GM21381 (cell line): ENCODE measurements around the gene ETV5.

ENCODE experiments used
- ATAC-seq: cut with Tn5 transposase; IDR thresholded peaks from one replicate; pipeline ENCODE4 v1.9.1; 2021; ENCODE audit warnings: mild to moderate bottlenecking, moderate library complexity; ENCODE audit not compliant: unreplicated experiment

ETV5 gene

DNA sequence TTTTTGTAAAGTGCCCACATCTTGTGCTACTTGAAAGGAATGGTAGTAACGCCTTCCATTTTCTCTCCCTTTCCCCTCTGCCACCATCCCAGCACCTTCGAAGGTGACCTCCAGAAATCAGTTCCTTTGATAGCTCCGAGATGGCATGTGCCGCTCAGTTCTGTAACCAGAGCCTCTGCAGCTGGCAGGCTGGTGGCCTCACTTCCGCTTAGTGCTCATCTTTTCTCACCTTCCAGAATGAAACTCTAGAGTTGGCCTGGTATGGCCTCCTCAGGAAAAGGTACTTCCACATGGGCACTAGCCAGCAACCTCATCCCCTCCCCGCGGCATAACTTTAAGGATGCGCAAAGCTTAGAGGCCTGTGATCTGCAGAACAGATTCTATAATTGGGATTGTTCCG lies 38.8 kb downstream of the ETV5 start:
- no peak for ATAC-seq

DNA sequence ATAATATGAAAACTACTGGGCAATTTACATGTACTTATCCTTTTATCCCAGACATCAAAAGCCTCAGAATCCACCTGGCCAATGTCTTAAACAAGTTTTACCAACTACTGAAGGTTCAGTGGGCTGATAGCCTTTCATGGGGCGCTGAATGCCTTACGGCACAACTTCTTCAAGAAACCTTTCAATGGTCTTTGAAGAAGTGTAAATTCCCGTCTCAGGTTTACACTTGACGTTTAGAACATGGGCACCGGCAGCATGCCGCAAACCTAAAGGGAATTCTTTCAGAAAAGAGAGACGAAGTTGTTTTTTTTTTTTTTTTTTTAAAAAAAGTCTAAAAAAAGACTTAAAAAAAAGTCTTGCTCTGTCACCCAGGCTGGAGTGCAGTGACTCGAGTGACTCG lies 39.7 kb downstream of the ETV5 start:
- ATAC-seq: no peak

DNA sequence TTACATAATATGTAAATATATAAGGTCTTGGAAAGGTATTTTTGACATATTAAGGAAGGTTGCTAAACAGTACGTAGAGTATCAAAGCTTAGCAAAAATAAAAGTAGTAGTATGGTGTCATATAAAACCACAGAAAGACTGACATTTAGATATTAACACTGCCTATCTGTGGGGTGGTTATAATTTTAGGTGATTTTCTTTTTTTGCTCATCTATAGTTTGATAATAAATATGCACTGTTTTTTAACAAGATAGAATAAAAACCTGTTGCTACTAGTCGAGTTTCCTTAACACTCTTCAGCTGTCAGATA lies 40.7 kb downstream of the ETV5 start:
- ATAC-seq: no peak

DNA sequence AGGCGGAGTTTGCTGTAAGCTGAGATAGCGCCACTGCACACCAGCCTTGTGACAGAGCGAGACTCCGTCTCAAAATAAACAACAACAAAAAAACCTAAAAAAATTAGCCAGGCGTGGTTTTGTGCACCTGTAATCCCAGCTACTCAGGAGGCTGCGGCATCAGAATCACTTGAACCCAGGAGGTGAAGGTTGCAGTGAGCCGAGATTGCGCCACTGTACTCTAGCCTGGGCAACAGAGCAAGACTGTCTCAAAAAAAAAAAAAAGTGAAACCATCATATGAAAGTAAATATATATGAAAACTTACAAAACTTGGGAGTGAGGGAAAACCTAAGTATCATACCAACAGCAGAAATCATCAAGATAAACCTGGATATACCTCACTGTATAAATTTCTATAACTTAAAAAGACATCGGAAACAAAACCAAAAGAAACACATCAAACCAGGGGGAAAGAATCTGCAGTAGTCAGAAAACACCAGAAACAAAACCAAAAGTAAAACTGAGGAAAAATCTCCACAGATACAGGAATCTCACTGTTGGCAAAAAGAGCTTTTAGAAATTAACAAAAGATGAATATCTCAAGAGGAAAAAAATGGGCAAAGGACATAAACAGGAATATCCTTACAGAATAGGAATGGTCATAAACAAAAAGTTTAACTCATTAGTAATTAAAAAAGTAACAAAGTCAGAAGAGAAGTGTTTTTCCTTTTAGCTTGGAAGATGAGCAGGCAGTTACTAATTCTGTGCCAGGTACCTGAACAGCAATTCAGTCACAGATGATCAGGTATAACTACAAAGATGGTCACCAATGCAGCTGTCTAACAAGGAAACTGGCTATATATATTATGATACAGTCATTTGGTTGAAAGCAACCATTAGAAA lies 41.3 kb downstream of the ETV5 start:
- no peak for ATAC-seq

DNA sequence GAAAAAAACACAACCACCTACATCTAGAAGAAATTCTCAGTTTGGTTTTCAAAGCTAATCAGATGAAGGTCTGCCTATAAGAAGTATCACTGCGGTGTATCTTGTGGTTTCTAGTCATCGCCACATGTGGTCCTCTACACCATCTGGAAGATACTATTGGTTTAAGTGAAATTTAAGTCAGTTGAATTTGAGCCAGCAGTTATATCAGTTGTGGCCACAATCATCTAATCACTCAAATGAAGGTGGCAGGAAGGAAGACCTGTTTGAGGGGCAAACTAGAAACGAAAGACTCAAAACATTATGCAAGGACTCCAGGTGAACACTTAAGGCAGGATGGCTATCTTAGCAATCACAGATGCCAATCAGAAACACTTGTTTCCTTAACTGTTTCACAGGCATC lies 48.7 kb downstream of the ETV5 start:
- peak; percentile 83 for ATAC-seq

DNA sequence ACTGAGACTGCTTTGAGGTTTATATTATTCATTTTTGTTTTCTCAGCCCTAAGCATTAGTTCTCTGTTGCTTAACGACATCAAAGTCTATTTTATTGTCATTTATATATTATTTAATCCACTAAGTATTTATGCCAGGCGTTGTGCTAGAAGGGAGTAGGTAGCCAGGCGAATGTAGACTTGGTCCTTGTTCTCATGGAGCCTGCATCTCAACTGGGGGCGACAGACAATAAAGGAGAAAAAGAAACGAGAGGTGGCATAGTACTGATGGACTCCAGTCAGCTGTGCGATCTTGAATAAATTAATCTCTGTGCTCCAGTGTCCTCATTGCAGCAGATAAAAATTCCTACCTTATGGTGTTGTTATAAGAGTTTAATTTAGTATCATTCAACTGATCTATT lies 49.7 kb downstream of the ETV5 start:
- no peak for ATAC-seq

DNA sequence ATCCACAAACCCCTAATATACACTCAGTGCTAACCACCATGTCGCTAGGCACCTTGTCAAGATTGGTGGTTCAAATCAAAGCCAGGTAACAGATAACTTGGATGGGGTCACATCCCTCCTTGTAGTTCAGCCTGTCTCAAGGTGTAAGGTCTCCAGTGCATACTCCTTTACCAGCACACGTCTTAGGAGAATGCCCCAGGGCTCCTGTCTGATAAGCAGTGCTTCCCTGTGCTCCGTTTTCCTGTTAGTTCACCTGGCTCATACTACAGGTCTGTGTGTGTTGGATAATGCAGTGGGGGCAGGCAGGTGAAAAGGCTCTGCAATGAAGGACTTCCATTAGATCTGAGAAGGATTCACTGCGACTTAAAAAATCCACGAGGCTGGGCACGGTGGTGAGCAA lies 50.7 kb downstream of the ETV5 start:
- ATAC-seq: no peak

DNA sequence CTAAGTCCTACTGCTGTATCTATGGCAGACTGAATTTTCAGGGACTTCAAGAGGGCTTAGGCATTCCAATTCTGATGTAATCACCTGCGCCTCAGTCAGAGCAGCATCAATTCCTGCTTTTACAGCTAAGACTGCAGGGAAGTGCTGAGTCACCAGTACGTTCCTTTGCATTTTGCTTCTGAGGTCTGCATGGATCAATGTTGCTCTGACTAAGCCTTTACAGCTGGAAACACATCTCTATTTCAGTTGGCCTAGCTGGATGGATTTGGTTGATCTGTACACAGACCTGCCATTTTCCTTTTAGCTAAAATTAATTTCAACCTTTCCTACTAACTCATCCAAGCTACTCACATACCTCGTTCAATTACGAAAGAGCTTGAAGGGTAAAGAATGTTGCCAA lies 51.3 kb downstream of the ETV5 start:
- ATAC-seq: no peak

DNA sequence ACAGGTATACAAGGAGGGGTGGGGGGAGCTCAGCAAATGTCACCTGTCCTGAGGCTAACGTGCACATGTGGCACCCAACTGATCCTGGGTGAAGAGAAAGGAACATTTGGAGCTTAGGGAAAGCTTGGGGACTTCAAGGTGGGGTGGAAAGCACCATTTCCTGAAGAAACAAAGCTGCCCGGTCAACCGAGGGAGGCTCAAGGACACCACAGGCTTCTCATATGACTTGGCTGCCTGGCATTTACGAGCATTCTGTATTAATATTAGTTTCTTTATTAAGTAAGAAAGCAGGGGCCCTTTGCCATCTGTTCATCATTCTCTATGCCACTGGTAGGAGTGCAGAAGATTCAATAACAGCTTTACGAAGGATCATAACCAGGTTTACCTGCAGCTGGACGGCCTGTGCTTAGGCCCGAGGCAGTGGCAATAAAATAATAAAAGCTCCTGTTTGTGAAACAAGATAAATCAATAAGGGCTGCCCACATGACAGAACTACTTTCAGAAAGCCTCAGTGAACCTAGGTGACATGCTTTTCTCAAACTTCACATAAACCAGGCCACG lies 54.0 kb downstream of the ETV5 start:
- ATAC-seq: no peak

DNA sequence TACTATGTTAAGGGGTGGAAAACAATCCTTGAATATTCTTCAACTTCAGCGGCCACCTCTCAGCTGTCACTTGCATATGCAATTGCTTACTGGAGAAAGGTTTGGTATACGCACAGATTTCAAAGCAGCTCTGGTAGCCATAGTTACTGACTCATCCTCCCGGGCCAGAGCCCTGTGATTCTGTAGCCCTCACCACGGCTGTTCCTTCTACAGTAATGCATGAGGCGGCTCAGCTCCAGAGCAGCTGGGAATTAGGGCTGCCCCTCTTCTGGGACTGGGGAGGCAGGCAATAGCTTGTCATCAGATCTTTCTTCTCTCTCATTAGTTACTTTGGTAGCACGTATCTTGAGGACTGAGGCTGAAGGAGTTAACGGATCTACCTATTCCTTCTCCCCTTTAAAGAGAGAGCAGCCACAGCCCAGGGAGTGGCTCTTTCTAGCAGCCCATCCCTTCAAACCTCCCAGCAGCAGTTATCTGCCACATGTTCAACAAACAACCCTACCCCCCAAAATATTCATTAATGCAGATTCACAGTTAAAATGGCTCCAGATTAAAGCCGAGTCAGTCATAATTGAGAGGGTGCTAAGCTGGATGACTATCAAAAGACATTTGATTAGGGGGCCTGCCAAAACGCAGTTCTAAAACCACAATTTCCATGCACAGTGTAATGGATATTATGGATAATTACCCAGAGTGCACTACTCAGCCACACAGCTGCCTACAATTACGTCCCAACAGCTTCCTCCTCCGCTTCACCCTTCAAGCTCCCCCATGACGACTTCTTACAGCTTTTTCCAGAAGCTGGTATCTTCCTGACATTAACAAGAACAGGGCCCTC lies 54.7 kb downstream of the ETV5 start:
- no peak for ATAC-seq

DNA sequence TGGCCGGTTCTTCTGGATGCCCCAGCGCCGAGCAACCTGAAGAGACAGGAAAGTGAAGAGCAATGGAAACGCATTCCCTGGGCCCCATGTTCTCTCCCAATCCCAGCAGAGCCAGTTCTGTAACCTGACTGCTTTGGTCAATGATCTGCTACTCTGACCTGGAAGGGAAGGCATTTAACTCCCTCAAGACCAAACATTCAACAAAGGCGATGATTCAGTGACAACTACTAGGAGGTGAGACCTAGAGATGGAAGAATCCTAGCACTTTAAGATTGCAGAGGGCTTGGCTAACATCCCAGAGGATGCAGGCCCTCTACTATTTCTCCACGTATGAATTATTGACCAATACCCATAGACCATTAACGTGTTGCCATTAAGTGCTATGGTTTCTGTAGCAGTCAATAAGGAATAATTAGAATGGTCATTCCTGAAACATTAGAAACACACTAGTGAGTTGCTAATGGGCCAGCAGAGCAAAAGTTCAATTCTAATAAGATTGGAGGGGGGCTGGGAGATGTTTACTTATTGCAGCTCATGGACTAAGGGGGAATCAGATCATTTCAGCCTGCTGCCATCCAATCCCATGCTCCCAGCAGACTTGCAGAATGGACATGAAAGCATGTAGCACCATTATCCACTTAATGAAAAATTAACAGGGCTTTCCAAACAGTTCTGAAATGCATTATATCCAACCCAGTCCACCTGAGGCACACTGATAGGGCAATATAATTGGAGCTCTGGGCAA lies 56.6 kb downstream of the ETV5 start:
- no peak for ATAC-seq

DNA sequence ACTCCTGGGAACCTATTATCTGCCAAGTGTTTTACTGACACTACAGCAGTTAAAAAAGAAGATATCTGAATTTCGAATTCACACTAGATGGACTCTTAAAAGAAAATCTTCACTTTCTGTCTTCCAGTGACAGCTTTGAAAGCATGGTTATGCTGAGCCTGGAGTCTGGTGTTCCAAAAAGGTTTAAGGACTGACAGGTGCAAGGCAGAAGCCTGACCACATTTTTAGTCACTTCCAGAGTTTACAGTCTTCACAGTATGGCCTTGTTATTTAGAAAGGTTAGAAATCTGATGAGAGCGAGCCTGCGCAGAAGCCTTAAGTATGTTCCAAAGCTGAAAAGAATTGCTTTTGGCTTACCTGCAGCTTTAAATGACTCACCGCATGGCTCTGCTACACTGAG lies 59.9 kb downstream of the ETV5 start:
- ATAC-seq: no peak

DNA sequence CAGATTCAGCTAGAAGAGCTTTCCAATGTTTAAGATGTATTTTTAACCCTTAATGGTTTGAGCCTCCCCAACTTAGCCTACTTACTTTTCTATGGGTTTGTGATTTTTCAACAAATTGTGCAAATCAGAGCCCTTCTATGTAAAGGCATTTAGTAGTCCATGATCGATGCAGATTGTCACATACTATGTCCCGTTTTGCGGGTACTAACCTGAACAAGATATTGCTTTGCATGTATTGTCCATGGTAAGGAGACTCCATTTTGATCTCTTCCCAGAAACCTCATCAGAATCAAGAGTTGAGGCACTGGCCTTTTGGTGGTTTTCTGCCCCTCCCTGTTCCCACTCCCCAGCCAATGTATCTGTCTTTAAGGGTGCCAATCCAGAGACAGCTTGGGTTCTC lies 60.8 kb downstream of the ETV5 start:
- ATAC-seq: no peak

DNA sequence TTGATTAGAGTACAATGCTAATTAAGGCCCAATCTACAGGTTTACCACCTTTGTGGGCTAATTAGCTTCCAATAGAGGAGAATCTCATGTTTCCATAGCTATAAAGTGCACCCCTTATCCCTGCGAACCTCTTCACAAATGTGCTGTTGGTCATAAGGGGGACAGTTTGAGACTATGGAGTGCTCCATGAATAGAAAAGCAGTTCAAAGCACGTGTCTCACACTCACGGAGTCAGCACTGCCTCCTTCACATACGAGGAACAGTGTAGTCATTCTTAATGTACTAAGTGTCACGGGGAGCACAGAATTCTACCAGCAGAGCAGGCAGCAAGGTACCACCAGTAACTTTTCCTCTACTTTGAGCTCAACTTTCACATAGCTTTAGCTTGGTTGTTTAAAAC lies 62.1 kb downstream of the ETV5 start:
- no peak for ATAC-seq

DNA sequence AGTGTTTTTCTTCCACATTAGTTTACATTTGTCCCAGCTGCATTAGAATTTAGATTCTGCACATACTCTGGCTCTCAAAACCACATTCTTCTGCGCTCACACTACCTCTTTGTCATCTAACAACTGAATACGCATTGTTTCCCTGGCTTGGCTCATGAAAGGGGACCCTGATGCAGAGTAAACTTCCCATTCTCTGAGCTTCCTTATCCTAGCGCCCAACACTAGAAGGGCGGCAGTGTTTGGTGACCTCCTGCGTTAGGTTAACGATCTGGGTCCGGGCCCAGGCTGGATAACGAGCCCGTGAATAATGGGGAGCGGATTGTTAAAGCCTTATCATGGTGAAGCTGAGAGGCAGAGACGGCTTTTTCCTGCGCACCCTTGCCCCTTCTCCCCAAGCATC lies 63.9 kb downstream of the ETV5 start:
- no peak for ATAC-seq

DNA sequence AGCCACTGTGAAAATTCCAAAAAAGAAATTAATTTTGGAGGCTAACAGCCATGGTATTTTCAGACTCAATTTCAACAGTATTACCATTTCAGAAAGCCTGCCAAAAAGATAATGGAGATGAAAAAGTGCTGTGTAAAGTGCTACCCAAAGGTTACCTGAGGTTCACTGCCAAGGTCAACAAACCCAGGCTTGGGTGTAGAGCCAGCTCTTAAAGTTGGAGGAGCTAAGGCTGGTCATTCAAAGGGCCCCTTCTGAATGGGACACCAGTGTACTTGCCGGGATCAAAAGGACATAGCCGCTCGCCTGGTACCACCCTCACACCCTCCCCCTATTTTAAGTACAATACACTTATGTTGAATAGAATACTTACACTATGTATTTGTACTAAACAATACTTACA lies 64.5 kb downstream of the ETV5 start:
- ATAC-seq: no peak

DNA sequence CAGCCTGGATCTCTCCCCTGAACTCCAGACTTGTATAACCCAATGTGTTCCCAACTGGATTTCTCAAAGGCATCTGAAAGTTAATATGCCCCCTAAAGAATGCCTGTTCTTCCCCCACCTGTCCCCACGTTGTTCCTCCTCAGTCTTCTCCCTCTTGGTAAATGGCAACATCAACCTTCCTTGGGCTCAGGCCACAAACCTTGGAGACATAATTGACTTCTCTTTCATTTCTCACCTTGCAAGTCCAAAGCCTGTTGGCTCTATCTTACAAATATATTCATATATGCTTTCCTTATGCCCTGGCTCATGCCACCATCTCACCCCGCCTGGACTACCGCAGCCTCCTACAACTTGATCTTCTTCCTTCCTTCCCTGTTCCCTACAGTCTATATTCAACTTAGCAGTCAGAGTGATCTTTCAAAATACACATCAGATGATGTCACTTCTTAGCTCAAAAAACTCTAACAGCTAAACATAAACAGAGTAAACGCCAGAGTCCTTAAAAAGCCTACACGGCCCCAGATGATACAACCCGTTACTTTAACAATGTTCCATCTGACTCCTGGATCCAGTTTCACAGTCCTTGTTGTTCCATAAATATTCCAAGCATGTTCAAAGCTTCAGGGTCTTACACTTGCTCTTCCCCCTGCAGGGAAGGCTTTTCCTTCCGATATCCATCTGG lies 66.2 kb downstream of the ETV5 start:
- ATAC-seq: no peak

DNA sequence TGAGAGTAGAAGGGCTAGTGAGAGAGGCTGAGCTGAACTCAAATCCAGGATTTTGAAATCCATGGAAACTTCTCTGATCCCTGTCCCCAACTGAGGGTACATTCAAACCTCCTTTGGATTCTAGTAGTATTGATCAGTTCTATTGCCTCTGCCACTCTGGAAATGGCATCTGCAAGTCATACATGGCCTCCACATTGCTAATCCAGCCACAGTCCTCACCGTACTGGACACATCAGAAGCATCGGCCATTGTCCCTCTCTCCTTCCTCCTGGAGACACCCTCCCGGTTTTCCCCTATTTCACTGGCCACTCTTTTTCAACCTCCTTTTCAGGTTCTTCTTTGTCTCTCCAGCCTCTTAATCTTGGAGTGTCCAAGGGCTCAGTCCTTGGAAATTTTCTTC lies 66.9 kb downstream of the ETV5 start:
- no peak for ATAC-seq

DNA sequence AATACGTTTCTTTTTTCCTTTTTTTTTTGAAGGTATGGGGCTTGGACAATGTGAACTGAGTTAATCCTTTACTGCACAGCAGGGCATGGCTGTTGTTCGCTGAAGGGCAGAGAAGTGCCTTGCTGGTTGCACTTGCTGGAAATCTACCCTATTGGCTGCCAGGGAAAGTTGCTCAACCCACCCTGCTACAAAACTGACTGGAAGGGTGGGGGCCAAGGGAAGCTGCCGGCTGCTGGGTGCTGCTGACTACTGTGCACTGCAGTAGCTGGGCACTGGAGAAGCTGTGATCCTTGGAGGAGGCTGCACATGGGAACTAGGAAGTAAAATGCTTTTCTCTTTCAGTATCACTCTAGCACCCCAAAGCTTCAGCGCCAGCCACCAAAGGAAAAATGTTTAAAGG lies 70.5 kb downstream of the ETV5 start:
- ATAC-seq: no peak

DNA sequence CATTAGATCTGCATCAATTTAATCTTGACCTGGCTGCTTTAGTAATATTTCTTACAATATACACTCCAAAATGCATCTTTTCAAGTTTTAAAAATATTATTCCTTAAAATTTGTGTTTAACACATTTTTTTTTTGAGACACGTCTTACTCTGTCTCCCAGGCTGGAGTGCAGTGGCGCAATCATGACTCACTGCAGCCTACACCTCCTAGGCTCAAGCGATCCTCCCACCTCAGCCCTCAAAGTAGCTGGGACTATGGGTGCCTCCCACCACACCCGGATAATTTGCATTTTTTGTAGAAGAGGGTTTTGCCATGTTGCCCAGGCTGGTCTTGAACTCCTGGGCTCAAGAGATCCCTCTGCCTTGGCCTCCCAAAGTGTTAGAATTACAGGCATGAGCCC lies 73.6 kb downstream of the ETV5 start:
- ATAC-seq: no peak

DNA sequence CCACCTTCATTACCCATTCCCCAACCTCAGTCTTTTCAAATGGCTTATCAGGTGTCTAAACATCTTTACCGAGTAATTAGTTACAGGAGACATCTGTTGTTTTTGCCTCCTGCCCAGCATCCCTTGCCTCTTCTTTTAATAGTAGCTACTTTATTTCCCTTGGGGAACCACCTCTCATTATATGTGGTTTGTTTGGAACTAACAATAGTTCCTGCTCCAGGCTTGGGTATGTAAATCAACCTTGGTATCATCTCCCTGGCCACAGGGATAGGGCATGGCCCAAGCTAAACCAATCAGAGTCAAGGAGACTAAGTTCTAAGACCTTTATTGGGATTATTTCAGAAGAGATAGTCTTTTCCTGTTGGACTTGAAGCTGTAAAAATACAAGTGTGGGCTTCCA lies 76.6 kb downstream of the ETV5 start:
- ATAC-seq: no peak
